ENCODE results near the gene EPS8L1.

EPS8L1 gene

GRCh38 chr19:55118401-55118991 lies 42.8 kb downstream of the EPS8L1 start:
- TF ChIP-seq CTCF (IDR thresholded peaks at IDR 0.05; ENCODE audit: low read length), result no peak
- TF ChIP-seq EZH2 (IDR thresholded peaks at IDR 0.05; ENCODE audit: borderline replicate concordance, low read length), result no peak
- Histone ChIP-seq H3K79me2 (ENCODE audit: insufficient read depth, low read length) (no peaks in the 10 kb centered on the region), H3K9me3 (ENCODE audit: low read length) (no peaks in the 10 kb centered on the region), H3K4me3 (ENCODE audit: low read depth, low read length, poor library complexity, severe bottlenecking) (peak overlapping the region; percentile 70), H3K27me3 (ENCODE audit: insufficient read depth, low read length) (no peaks in the 10 kb centered on the region), H2AFZ (ENCODE audit: low read length) (no peak overlapping the region), H3F3A (ENCODE audit: insufficient read depth, low read length) (no peaks in the 10 kb centered on the region), H3K9ac (ENCODE audit: low read length) (peak overlapping the region; percentile 68), H3K27ac (ENCODE audit: low read depth, low read length, poor library complexity, severe bottlenecking) (no peak overlapping the region), H3K4me2 (ENCODE audit: low read length) (peak overlapping the region; percentile 68), H3K9me2 (ENCODE audit: low read depth, low read length) (no peaks in the 10 kb centered on the region), H4K20me1 (ENCODE audit: insufficient read depth, low read length) (no peaks in the 10 kb centered on the region), H3K4me1 (ENCODE audit: insufficient read depth, low read length, severe bottlenecking) (peaks cover 45% of the 10 kb centered on the region), H3K36me3 (ENCODE audit: insufficient read depth, low read length) (no peaks in the 10 kb centered on the region; the same call in 1 of the 2 replicates)

GRCh38 chr19:55119053-55119452 lies 43.4 kb downstream of the EPS8L1 start:
- Histone ChIP-seq H4K20me1 (ENCODE audit: insufficient read depth, low read length) (no peaks in the 10 kb centered on the region), H2AFZ (ENCODE audit: low read length) (no peak overlapping the region), H3K36me3 (ENCODE audit: insufficient read depth, low read length) (no peaks in the 10 kb centered on the region; the same call in 1 of the 2 replicates), H3K27ac (ENCODE audit: low read depth, low read length, poor library complexity, severe bottlenecking) (no peak overlapping the region), H3F3A (ENCODE audit: insufficient read depth, low read length) (no peaks in the 10 kb centered on the region), H3K79me2 (ENCODE audit: insufficient read depth, low read length) (no peaks in the 10 kb centered on the region), H3K9me2 (ENCODE audit: low read depth, low read length) (no peaks in the 10 kb centered on the region), H3K9me3 (ENCODE audit: low read length) (no peaks in the 10 kb centered on the region), H3K9ac (ENCODE audit: low read length) (no peak overlapping the region), H3K4me3 (ENCODE audit: low read depth, low read length, poor library complexity, severe bottlenecking) (no peak overlapping the region), H3K27me3 (ENCODE audit: insufficient read depth, low read length) (no peaks in the 10 kb centered on the region), H3K4me2 (ENCODE audit: low read length) (no peak overlapping the region), H3K4me1 (ENCODE audit: insufficient read depth, low read length, severe bottlenecking) (peaks cover 40% of the 10 kb centered on the region)
- TF ChIP-seq CTCF (IDR thresholded peaks at IDR 0.05; ENCODE audit: low read length) (no peak), EZH2 (IDR thresholded peaks at IDR 0.05; ENCODE audit: borderline replicate concordance, low read length) (no peak)

GRCh38 chr19:55131421-55131820 lies 55.8 kb downstream of the EPS8L1 start:
- Histone ChIP-seq H3K9me2 (ENCODE audit: low read depth, low read length) (no peaks in the 10 kb centered on the region), H4K20me1 (ENCODE audit: insufficient read depth, low read length) (no peaks in the 10 kb centered on the region), H3K79me2 (ENCODE audit: insufficient read depth, low read length) (no peaks in the 10 kb centered on the region), H3K9ac (ENCODE audit: low read length) (no peak overlapping the region), H3K27me3 (ENCODE audit: insufficient read depth, low read length) (peaks cover 6% of the 10 kb centered on the region), H3F3A (ENCODE audit: insufficient read depth, low read length) (no peaks in the 10 kb centered on the region), H3K36me3 (ENCODE audit: insufficient read depth, low read length) (no peaks in the 10 kb centered on the region), H2AFZ (ENCODE audit: low read length) (no peak overlapping the region), H3K4me2 (ENCODE audit: low read length) (no peak overlapping the region), H3K4me3 (ENCODE audit: low read depth, low read length, poor library complexity, severe bottlenecking) (no peak overlapping the region), H3K27ac (ENCODE audit: low read depth, low read length, poor library complexity, severe bottlenecking) (no peak overlapping the region), H3K9me3 (ENCODE audit: low read length) (no peaks in the 10 kb centered on the region), H3K4me1 (ENCODE audit: insufficient read depth, low read length, severe bottlenecking) (peaks cover 4% of the 10 kb centered on the region)
- TF ChIP-seq EZH2 (IDR thresholded peaks at IDR 0.05; ENCODE audit: borderline replicate concordance, low read length) (no peak), CTCF (IDR thresholded peaks at IDR 0.05; ENCODE audit: low read length) (no peak)
